ENCODE data around the gene SAMHD1. TPM values are rescaled to one million over a fixed set of nuclear protein-coding genes. Genes with fewer than 3 reads are reported as not detected.

The SAMHD1 gene
- total and polyA plus RNA-seq, 2 of the 8 experiments (the other 6 are each of a cell fraction or from before 2014, with no cell fraction given): 22.0 to 37.1 TPM

- TF ChIP-seq USF2 (IDR thresholded peaks at IDR 0.05; ENCODE audit: low read length) (no peak), SP4 (IDR thresholded peaks at IDR 0.05; ENCODE audit: low read length) (no peak; the same call in 1 of the 2 replicates), HDAC6 (IDR thresholded peaks at IDR 0.05; ENCODE audit: low read depth, low read length) (no peak), GABPA (IDR thresholded peaks at IDR 0.05; ENCODE audit: borderline replicate concordance, insufficient read depth, low read length) (no peak), JUN (IDR thresholded peaks at IDR 0.05; ENCODE audit: low read depth, low read length) (no peak), SIN3A (conservative IDR thresholded peaks at IDR 0.05 in 1 of 2, IDR thresholded peaks at IDR 0.05 in 1 of 2; ENCODE audit: low read depth in 1 of 2, low read length in 2 of 2) (peak; percentile 64 to 77; a peak in 1 of 4 replicates), RFX5 (IDR thresholded peaks at IDR 0.05; ENCODE audit: borderline replicate concordance, low read depth, low read length) (no peak)
- TF ChIP-seq, protein P1, sequence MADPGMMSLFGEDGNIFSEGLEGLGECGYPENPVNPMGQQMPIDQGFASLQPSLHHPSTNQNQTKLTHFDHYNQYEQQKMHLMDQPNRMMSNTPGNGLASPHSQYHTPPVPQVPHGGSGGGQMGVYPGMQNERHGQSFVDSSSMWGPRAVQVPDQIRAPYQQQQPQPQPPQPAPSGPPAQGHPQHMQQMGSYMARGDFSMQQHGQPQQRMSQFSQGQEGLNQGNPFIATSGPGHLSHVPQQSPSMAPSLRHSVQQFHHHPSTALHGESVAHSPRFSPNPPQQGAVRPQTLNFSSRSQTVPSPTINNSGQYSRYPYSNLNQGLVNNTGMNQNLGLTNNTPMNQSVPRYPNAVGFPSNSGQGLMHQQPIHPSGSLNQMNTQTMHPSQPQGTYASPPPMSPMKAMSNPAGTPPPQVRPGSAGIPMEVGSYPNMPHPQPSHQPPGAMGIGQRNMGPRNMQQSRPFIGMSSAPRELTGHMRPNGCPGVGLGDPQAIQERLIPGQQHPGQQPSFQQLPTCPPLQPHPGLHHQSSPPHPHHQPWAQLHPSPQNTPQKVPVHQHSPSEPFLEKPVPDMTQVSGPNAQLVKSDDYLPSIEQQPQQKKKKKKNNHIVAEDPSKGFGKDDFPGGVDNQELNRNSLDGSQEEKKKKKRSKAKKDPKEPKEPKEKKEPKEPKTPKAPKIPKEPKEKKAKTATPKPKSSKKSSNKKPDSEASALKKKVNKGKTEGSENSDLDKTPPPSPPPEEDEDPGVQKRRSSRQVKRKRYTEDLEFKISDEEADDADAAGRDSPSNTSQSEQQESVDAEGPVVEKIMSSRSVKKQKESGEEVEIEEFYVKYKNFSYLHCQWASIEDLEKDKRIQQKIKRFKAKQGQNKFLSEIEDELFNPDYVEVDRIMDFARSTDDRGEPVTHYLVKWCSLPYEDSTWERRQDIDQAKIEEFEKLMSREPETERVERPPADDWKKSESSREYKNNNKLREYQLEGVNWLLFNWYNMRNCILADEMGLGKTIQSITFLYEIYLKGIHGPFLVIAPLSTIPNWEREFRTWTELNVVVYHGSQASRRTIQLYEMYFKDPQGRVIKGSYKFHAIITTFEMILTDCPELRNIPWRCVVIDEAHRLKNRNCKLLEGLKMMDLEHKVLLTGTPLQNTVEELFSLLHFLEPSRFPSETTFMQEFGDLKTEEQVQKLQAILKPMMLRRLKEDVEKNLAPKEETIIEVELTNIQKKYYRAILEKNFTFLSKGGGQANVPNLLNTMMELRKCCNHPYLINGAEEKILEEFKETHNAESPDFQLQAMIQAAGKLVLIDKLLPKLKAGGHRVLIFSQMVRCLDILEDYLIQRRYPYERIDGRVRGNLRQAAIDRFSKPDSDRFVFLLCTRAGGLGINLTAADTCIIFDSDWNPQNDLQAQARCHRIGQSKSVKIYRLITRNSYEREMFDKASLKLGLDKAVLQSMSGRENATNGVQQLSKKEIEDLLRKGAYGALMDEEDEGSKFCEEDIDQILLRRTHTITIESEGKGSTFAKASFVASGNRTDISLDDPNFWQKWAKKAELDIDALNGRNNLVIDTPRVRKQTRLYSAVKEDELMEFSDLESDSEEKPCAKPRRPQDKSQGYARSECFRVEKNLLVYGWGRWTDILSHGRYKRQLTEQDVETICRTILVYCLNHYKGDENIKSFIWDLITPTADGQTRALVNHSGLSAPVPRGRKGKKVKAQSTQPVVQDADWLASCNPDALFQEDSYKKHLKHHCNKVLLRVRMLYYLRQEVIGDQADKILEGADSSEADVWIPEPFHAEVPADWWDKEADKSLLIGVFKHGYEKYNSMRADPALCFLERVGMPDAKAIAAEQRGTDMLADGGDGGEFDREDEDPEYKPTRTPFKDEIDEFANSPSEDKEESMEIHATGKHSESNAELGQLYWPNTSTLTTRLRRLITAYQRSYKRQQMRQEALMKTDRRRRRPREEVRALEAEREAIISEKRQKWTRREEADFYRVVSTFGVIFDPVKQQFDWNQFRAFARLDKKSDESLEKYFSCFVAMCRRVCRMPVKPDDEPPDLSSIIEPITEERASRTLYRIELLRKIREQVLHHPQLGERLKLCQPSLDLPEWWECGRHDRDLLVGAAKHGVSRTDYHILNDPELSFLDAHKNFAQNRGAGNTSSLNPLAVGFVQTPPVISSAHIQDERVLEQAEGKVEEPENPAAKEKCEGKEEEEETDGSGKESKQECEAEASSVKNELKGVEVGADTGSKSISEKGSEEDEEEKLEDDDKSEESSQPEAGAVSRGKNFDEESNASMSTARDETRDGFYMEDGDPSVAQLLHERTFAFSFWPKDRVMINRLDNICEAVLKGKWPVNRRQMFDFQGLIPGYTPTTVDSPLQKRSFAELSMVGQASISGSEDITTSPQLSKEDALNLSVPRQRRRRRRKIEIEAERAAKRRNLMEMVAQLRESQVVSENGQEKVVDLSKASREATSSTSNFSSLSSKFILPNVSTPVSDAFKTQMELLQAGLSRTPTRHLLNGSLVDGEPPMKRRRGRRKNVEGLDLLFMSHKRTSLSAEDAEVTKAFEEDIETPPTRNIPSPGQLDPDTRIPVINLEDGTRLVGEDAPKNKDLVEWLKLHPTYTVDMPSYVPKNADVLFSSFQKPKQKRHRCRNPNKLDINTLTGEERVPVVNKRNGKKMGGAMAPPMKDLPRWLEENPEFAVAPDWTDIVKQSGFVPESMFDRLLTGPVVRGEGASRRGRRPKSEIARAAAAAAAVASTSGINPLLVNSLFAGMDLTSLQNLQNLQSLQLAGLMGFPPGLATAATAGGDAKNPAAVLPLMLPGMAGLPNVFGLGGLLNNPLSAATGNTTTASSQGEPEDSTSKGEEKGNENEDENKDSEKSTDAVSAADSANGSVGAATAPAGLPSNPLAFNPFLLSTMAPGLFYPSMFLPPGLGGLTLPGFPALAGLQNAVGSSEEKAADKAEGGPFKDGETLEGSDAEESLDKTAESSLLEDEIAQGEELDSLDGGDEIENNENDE (IDR thresholded peaks at IDR 0.05; ENCODE audit: insufficient replicate concordance, low read length): no peak
These were observed at the start of gene SAMHD1 (continued) for GRCh38 chr20:36951198-36951978.
